Glutamatergic neuron (in vitro differentiated cells): ENCODE results near the gene RNF150. TPM values are rescaled to one million over a fixed set of nuclear protein-coding genes. Genes with fewer than 3 reads are reported as not detected.

Experiments used
- DNase-seq: peaks from one replicate; pipeline ENCODE4 v3.0.0; 2022
- H3K27ac Mint-ChIP-seq: one replicate; pipeline ENCODE4 v1.8.0; 2020; ENCODE audit warnings: mild to moderate bottlenecking, mixed read lengths, inconsistent platforms; ENCODE audit not compliant: unreplicated experiment
- H3K27me3 Mint-ChIP-seq: one replicate; pipeline ENCODE4 v1.8.0; 2020; ENCODE audit warnings: mild to moderate bottlenecking, moderate library complexity, mixed read lengths, inconsistent platforms; ENCODE audit not compliant: unreplicated experiment
- H3K36me3 Mint-ChIP-seq: one replicate; pipeline ENCODE4 v1.8.0; 2020; ENCODE audit warnings: mild to moderate bottlenecking, mixed read lengths, inconsistent platforms; ENCODE audit not compliant: unreplicated experiment
- H3K4me1 Mint-ChIP-seq: one replicate; pipeline ENCODE4 v1.8.0; 2020; ENCODE audit warnings: mild to moderate bottlenecking, low read depth, mixed read lengths, inconsistent platforms; ENCODE audit not compliant: unreplicated experiment
- H3K4me3 Mint-ChIP-seq: one replicate; pipeline ENCODE4 v1.8.0; 2020; ENCODE audit warnings: mild to moderate bottlenecking, mixed read lengths, inconsistent platforms; ENCODE audit not compliant: unreplicated experiment
- H3K9me3 Mint-ChIP-seq: one replicate; pipeline ENCODE4 v1.8.0; 2020; ENCODE audit warnings: mild to moderate bottlenecking, moderate library complexity, mixed read lengths, inconsistent platforms; ENCODE audit not compliant: unreplicated experiment
- total RNA-seq: library from RNA; stranded (reverse); fragmentation: NEBNext Ultra II Directional; extraction: Animal tissue kit (Norgen Biotek cat#: 25700); gene quantifications from one replicate; pipeline ENCODE4 v1.2.1, GENCODE V29; 2021; ENCODE audit not compliant: unreplicated experiment
- TF ChIP-seq, protein P1 (sequence below): fragments of 200-600 bp; sonication (generic); IDR thresholded peaks from one replicate; pipeline ENCODE4 v1.5.0; 2021; ENCODE audit not compliant: partially characterized antibody, unreplicated experiment

The RNF150 gene
- total RNA-seq, 1 donor from 2014 or later, result 23.3 TPM

DNA sequence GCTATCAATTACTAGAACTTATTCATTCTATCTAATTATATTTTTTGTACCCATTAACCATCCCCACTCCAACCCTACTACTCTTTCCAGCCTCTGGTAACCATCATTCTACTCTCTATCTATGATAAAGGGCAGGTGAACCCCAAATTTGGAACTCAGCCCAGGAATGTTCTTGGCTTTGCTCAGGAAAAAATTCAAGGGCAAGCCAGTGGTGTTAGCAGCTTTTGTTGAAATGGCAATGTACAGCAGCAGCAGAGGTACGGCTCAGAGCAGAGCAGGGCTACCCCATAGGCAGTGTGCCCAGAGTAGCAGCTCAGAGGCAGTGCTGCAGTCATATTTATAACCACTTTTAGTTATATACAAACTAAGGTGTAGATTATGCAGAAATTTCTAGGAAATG, 138.2 kb downstream of the RNF150 start:
- Mint-ChIP-seq H3K36me3 (peaks cover 4% of the 10 kb centered on the region), H3K27ac (no peak overlapping the region), H3K27me3 (no peaks in the 10 kb centered on the region), H3K4me3 (no peak overlapping the region), H3K9me3 (peaks cover 1% of the 10 kb centered on the region), H3K4me1 (peaks cover 2% of the 10 kb centered on the region)
- TF ChIP-seq, protein P1, sequence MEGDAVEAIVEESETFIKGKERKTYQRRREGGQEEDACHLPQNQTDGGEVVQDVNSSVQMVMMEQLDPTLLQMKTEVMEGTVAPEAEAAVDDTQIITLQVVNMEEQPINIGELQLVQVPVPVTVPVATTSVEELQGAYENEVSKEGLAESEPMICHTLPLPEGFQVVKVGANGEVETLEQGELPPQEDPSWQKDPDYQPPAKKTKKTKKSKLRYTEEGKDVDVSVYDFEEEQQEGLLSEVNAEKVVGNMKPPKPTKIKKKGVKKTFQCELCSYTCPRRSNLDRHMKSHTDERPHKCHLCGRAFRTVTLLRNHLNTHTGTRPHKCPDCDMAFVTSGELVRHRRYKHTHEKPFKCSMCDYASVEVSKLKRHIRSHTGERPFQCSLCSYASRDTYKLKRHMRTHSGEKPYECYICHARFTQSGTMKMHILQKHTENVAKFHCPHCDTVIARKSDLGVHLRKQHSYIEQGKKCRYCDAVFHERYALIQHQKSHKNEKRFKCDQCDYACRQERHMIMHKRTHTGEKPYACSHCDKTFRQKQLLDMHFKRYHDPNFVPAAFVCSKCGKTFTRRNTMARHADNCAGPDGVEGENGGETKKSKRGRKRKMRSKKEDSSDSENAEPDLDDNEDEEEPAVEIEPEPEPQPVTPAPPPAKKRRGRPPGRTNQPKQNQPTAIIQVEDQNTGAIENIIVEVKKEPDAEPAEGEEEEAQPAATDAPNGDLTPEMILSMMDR, result no peak
- no peak for DNase-seq

DNA sequence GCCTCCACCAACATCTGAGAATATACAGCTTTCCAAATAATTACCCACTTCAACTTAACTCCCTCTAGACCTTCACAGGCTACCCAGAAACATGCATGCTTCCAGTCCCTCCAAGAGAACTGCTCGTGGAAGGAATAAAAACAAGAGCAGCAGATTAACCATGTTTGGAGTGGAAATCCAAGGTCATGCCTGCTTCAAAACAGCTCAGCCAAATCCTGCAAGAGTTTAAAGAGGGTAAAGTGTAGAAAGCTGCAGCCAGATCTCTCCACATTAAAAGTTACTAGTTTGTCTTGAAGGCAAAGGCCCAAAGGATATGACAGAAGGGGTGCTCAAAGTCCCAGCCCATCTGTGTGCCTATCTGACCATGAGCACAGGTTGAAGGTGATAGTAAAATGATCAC, 139.3 kb downstream of the RNF150 start:
- Mint-ChIP-seq H3K27me3 (no peaks in the 10 kb centered on the region), H3K4me3 (no peak overlapping the region), H3K36me3 (peaks cover 4% of the 10 kb centered on the region), H3K27ac (no peak overlapping the region), H3K4me1 (peaks cover 2% of the 10 kb centered on the region), H3K9me3 (peaks cover 1% of the 10 kb centered on the region)
- no peak for DNase-seq
- TF ChIP-seq, protein P1, result no peak

DNA sequence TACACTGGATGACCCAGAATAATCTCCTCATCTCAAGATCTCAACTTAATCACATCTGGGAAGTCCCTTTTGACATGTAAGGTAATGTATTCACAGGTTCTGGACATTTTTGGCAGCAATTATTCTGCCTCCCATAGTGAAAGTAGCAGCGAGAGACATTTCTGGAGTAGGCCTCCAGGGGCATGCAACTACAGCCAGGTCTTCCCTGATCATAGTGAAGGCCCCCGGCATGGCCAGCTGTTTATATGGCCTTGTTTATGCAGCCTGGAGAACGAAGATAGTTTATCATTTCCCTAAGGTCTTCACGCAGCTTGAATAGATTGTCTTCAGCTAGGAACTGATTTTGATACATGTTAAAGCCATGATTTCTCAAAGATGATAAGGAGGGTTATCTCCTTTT, 139.9 kb downstream of the RNF150 start:
- Mint-ChIP-seq H3K9me3 (peaks cover 1% of the 10 kb centered on the region), H3K27ac (no peak overlapping the region), H3K36me3 (peaks cover 4% of the 10 kb centered on the region), H3K4me1 (peaks cover 2% of the 10 kb centered on the region), H3K27me3 (no peaks in the 10 kb centered on the region), H3K4me3 (no peak overlapping the region)
- TF ChIP-seq, protein P1, result no peak
- DNase-seq, result no peak

DNA sequence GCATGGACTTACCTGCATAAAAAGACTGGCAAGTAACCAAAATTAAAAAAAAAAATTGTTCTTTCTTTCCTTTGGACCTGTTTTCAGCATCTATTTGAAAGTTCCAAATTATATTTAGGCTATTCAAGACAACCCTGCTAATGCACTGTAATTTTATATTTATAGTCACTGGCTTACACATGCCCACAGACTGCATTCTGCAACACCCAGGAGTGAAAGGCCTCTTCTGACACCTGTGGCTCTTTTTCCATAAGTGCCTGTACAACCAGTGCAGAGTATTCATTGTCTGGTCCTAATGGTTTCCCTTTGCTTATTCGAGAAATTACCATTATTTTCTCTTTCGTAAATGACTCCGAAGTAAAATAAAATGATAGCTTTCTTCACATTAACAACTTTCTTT, 143.3 kb downstream of the RNF150 start:
- no peak overlapping the region for H3K4me3 Mint-ChIP-seq
- H3K9me3 Mint-ChIP-seq, result peaks cover 1% of the 10 kb centered on the region
- peaks cover 2% of the 10 kb centered on the region for H3K4me1 Mint-ChIP-seq
- no peak for DNase-seq
- no peak overlapping the region for H3K27ac Mint-ChIP-seq
- no peaks in the 10 kb centered on the region for H3K27me3 Mint-ChIP-seq
- TF ChIP-seq, protein P1, result no peak
- H3K36me3 Mint-ChIP-seq, result no peaks in the 10 kb centered on the region

DNA sequence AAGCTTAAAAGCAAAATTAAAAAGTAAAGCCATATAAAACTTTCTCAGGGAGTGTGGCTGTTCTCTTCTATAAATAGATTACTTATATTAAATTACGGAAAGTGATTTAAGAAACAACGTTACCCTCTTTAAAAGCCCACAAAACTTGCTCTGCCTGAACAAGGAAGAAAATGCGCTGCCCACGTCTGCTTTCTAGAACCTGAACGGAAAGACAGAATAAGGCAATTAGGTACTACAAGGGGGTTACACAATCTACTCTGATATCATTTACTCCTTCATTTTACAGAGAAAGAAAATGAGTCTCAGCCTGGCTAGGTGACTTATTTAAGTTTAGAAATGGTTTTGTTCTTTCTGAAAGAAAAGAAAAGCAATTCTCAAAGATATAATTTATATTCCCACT, 147.2 kb downstream of the RNF150 start:
- no peak overlapping the region for H3K27ac Mint-ChIP-seq
- no peaks in the 10 kb centered on the region for H3K4me1 Mint-ChIP-seq
- H3K27me3 Mint-ChIP-seq, result no peaks in the 10 kb centered on the region
- H3K36me3 Mint-ChIP-seq, result no peaks in the 10 kb centered on the region
- H3K9me3 Mint-ChIP-seq, result peaks cover 1% of the 10 kb centered on the region
- TF ChIP-seq, protein P1, result no peak
- DNase-seq, result no peak
- H3K4me3 Mint-ChIP-seq, result no peak overlapping the region
